B cell (primary cell): Measurements from ENCODE around the gene GORASP2. TPM values are rescaled to one million over a fixed set of nuclear protein-coding genes. Genes with fewer than 3 reads are reported as not detected.

ENCODE experiments used
- ATAC-seq: fragments of 200-7000 bp; cut with Tn5 transposase; one replicate; pipeline ENCODE4 v1.10.0; 2021; ENCODE audit warnings: low read depth, mild to moderate bottlenecking, moderate number of reproducible peaks, moderate library complexity
- CTCF ChIA-PET: fragments of 350-600 bp; sonication (Branson Sonifier 250); formaldehyde crosslinking; loops from one replicate; lab custom pipeline; 2021; ENCODE audit warnings: antibody characterized with exemption, inconsistent platforms; lab: Charles Lee
- POLR2A ChIA-PET: fragments of 350-600 bp; sonication (Branson Sonifier 250); formaldehyde crosslinking; loops from one replicate; lab custom pipeline; 2021; ENCODE audit warnings: antibody characterized with exemption; lab: Charles Lee
- DNase-seq: peaks from one replicate; pipeline ENCODE4 v3.0.0; 2013
- H2AFZ ChIP-seq: 2 replicates; pipeline ENCODE4 v1.6.1; 2012; ENCODE audit warnings: mild to moderate bottlenecking, low read depth, low read length; ENCODE audit not compliant: insufficient read depth, poor library complexity, severe bottlenecking
- H3K27ac ChIP-seq, 2 donors: 1 replicate in 1 of 2; 2 replicates in 1 of 2; pipeline ENCODE4 v1.5.1; 2012 to 2013; ENCODE audit warnings: low read length in 2 of 2, mild to moderate bottlenecking in 2 of 2, moderate library complexity in 1 of 2
- H3K27me3 ChIP-seq, 4 experiments: fragments of 200-600 bp in 1 of 4; sonication (generic) in 1 of 4; replicated peaks in 1 of 4; 1 replicate in 2 of 4; 2 replicates in 2 of 4; pipeline versions ENCODE4 v1.6.1 to v1.7.0; 2013 to 2016; ENCODE audit warnings: low read length in 3 of 4, mild to moderate bottlenecking in 2 of 4, mixed read lengths in 1 of 4, moderate library complexity in 1 of 4; ENCODE audit not compliant: insufficient read depth in 4 of 4, control insufficient read depth in 3 of 4; ENCODE audit errors: control extremely low read depth in 1 of 4
- H3K36me3 ChIP-seq, 2 experiments: replicated peaks in 1 of 2; 1 replicate in 1 of 2; 2 replicates in 1 of 2; pipeline versions ENCODE4 v1.6.1 to v1.7.1; 2013; ENCODE audit warnings: low read length in 1 of 2; ENCODE audit not compliant: insufficient read depth in 2 of 2, control insufficient read depth in 1 of 2; ENCODE audit errors: control extremely low read depth in 1 of 2, extremely low read depth in 1 of 2
- H3K4me1 ChIP-seq, 2 donors: fragments of 200-600 bp in 1 of 2; sonication (generic) in 1 of 2; 1 replicate in 1 of 2; 2 replicates in 1 of 2; pipeline versions ENCODE4 v1.5.1 to v1.6.1; 2013 to 2017; ENCODE audit warnings: low read length in 2 of 2; ENCODE audit not compliant: control insufficient read depth in 2 of 2, insufficient read depth in 2 of 2
- H3K4me2 ChIP-seq: replicated peaks from 2 replicates; pipeline ENCODE3; 2012; ENCODE audit warnings: mild to moderate bottlenecking, low read depth, low read length; ENCODE audit not compliant: poor library complexity, severe bottlenecking
- H3K4me3 ChIP-seq, 5 experiments: fragments of 200-600 bp in 1 of 5; sonication (generic) in 1 of 5; 1 replicate in 3 of 5; 2 replicates in 2 of 5; pipeline versions ENCODE4 v1.5.1 to v1.7.0; 2011 to 2016; ENCODE audit warnings: low read length in 4 of 5, mild to moderate bottlenecking in 4 of 5, low read depth in 2 of 5, control low read depth in 1 of 5, moderate library complexity in 1 of 5; ENCODE audit not compliant: insufficient read depth in 1 of 5; ENCODE audit errors: control extremely low read depth in 1 of 5, extremely low read depth in 1 of 5
- H3K79me2 ChIP-seq: fragments of 200-600 bp; sonication (generic); one replicate; pipeline ENCODE4 v1.6.0; 2016; ENCODE audit warnings: low read length; ENCODE audit not compliant: control insufficient read depth, insufficient read depth
- H3K9ac ChIP-seq: fragments of 200-600 bp; sonication (generic); 2 replicates; pipeline ENCODE4 v1.6.1; 2017; ENCODE audit warnings: mild to moderate bottlenecking, low read length, moderate library complexity
- H3K9me3 ChIP-seq, 3 donors: one replicate each; pipeline versions ENCODE4 v1.6.1 to v1.7.1; 2013; ENCODE audit warnings: low read length in 2 of 3; ENCODE audit not compliant: control insufficient read depth in 2 of 3, insufficient read depth in 1 of 3; ENCODE audit errors: control extremely low read depth in 1 of 3
- H4K20me1 ChIP-seq: 2 replicates; pipeline ENCODE4 v1.6.0; 2012; ENCODE audit warnings: mild to moderate bottlenecking, low read length; ENCODE audit not compliant: insufficient read depth, control insufficient read depth, poor library complexity, severe bottlenecking
- H3K27ac Mint-ChIP-seq: one replicate; pipeline ENCODE4 v1.8.0; 2021; ENCODE audit warnings: mixed read lengths
- H3K27me3 Mint-ChIP-seq: one replicate; pipeline ENCODE4 v1.8.0; 2021; ENCODE audit warnings: mixed read lengths
- H3K4me1 Mint-ChIP-seq: one replicate; pipeline ENCODE4 v1.8.0; 2021; ENCODE audit warnings: mixed read lengths
- H3K4me3 Mint-ChIP-seq: one replicate; pipeline ENCODE4 v1.8.0; 2021; ENCODE audit warnings: mixed read lengths
- H3K9me3 Mint-ChIP-seq: one replicate; pipeline ENCODE4 v1.8.0; 2022; ENCODE audit warnings: mixed read lengths; ENCODE audit not compliant: insufficient read depth
- CTCF ChIP-seq: fragments of 200-600 bp; IDR thresholded peaks from one replicate; pipeline ENCODE4 v1.8.0; 2022; ENCODE audit warnings: antibody characterized with exemption, mild to moderate bottlenecking
- EZH2 ChIP-seq: IDR thresholded peaks from 2 replicates; pipeline ENCODE4 v1.6.1; 2012; ENCODE audit warnings: borderline replicate concordance, low read depth, mild to moderate bottlenecking, moderate library complexity, low read length; ENCODE audit not compliant: insufficient read depth, poor library complexity, severe bottlenecking
- WGBS: methylation state at CpG from one replicate; pipeline ENCODE4 v1.1.5; 2013; ENCODE audit warnings: missing lambda C conversion rate; ENCODE audit not compliant: insufficient coverage; 5-methylcytosine and 5-hydroxymethylcytosine counted together
- intact Hi-C: fragments of 100-400 bp; cut with micrococcal nuclease; formaldehyde crosslinking; loops from one replicate; pipeline ENCODE4 v1.10.0; 2022
- polyA plus RNA-seq: library from polyadenylated mRNA; depleted of rRNA; stranded (reverse); fragments of >200 nt; gene quantifications from 2 replicates; pipeline ENCODE4 v1.2.3, GENCODE V29; 2012
- total RNA-seq, 2 donors: library from RNA; stranded (reverse); fragments of 120-200 nt in 1 of 2; gene quantifications; 1 replicate in 1 of 2; 2 replicates in 1 of 2; pipeline versions ENCODE4 v1.2.3 to v1.2.4, GENCODE V29; 2013 to 2022

GORASP2 gene
- total and polyA plus RNA-seq, 2 donors (not counting 1 experiment from before 2014, with no cell fraction given): 40.5 to 50.5 TPM

GRCh38 chr2:171016125-171016524 lies 87.1 kb downstream of the GORASP2 start:
- no peak for ATAC-seq
- CTCF ChIA-PET: interaction anchor here (1.9 kb wide), 1 partner anchor 400 kb away, joined by 7 read pairs; no protein-coding TSS in a partner anchor
- no peak overlapping the region for H3K4me2 ChIP-seq
- H3K4me3 ChIP-seq: no peak overlapping the region
- POLR2A ChIA-PET: no interaction called here
- H4K20me1 ChIP-seq: no peaks in the 10 kb centered on the region
- no peak overlapping the region for H3K27ac Mint-ChIP-seq
- TF ChIP-seq EZH2: no peak
- no peak for TF ChIP-seq CTCF
- H3K27ac ChIP-seq: no peak overlapping the region
- intact Hi-C loops: loop anchor here (5.0 kb wide), 1 partner anchor 36 kb away; no protein-coding TSS in a partner anchor
- H3K27me3 ChIP-seq: no peaks in the 10 kb centered on the region
- no peak for DNase-seq
- H2AFZ ChIP-seq: no peak overlapping the region
- no peaks in the 10 kb centered on the region for H3K79me2 ChIP-seq
- peaks cover 7 to 31% of the 10 kb centered on the region in 2 experiments for H3K36me3 ChIP-seq
- peaks cover 3% of the 10 kb centered on the region for H3K4me1 Mint-ChIP-seq
- H3K4me3 Mint-ChIP-seq: no peak overlapping the region
- H3K4me1 ChIP-seq: no peaks in the 10 kb centered on the region
- H3K9me3 Mint-ChIP-seq: no peaks in the 10 kb centered on the region
- no peaks in the 10 kb centered on the region for H3K27me3 Mint-ChIP-seq
- H3K9me3 ChIP-seq: no peaks in the 10 kb centered on the region
- no peak overlapping the region for H3K9ac ChIP-seq
- 94% methylated on average over 3 of the region's 9 CpGs for WGBS

Other genes starting within 250 kb of the GORASP2 start
- gene SP5, start 213.9 kb upstream of the GORASP2 start, total RNA-seq: not detected in 2 replicates
- gene SP5, start 213.9 kb upstream of the GORASP2 start, polyA plus RNA-seq: not detected in 2 replicates
- not detected in 2 replicates for gene ERICH2, start 158.9 kb upstream of the GORASP2 start, total RNA-seq
- gene ERICH2, start 158.9 kb upstream of the GORASP2 start, polyA plus RNA-seq: not detected in 2 replicates
- gene GAD1, start 112.4 kb upstream of the GORASP2 start, total RNA-seq: not detected in 2 replicates
- not detected in 2 replicates for gene GAD1, start 112.4 kb upstream of the GORASP2 start, polyA plus RNA-seq
- 178 and 186 TPM in 2 replicates for gene TLK1, start 231.6 kb downstream of the GORASP2 start, total RNA-seq
- 13.8 and 28.1 TPM in 2 replicates for gene TLK1, start 231.6 kb downstream of the GORASP2 start, polyA plus RNA-seq